AG04450 (cell line): ENCODE measurements around the gene RTP3. TPM values are rescaled to one million over a fixed set of nuclear protein-coding genes. Genes with fewer than 3 reads are reported as not detected.

Source experiments
- CTCF ChIA-PET: fragments of 300-600, 350-600 bp; formaldehyde crosslinking; extraction: SDS; loops from one replicate; lab custom pipeline; 2022; ENCODE audit warnings: antibody characterized with exemption, inconsistent platforms; lab: Charles Lee
- POLR2A ChIA-PET: fragments of 350-600 bp; formaldehyde crosslinking; extraction: SDS; loops from one replicate; lab custom pipeline; 2021; ENCODE audit warnings: antibody characterized with exemption, inconsistent platforms; lab: Yijun Ruan, JAX
- DNase-seq: peaks from one replicate; pipeline ENCODE4 v3.0.0-alpha.2; 2011; ENCODE audit warnings: low read depth, low spot score
- H3K27ac ChIP-seq: one replicate; pipeline ENCODE4 v1.5.1; 2012; ENCODE audit warnings: low read depth, low read length, control low read depth
- H3K27me3 ChIP-seq: one replicate; pipeline ENCODE4 v1.6.0; 2012; ENCODE audit warnings: low read length; ENCODE audit not compliant: control insufficient read depth, insufficient read depth
- H3K4me3 ChIP-seq: 2 replicates; pipeline ENCODE4 v1.5.1; 2011; ENCODE audit warnings: mild to moderate bottlenecking, low read depth, low read length, control low read depth
- H3K9me3 ChIP-seq: 2 replicates; pipeline ENCODE4 v1.5.1; 2012; ENCODE audit warnings: low read length; ENCODE audit not compliant: control insufficient read depth, insufficient read depth
- CTCF ChIP-seq: IDR thresholded peaks from 2 replicates; pipeline ENCODE4 v1.5.1; 2011; ENCODE audit warnings: low read depth, low read length, control low read depth, inconsistent platforms
- polyA plus RNA-seq: library from polyadenylated mRNA; depleted of rRNA; stranded (reverse); fragments of >200 nt; gene quantifications from 2 replicates; pipeline ENCODE4 v1.2.3, GENCODE V29; 2011

Gene RTP3
- polyA plus RNA-seq, 1 experiment: 0.06 TPM

GRCh38 chr3:46484388-46484787 lies 13.4 kb upstream of the RTP3 start:
- no peaks in the 10 kb centered on the region; the same call in 1 of the 2 replicates for H3K9me3 ChIP-seq
- no peak overlapping the region for H3K4me3 ChIP-seq
- peaks cover 17% of the 10 kb centered on the region for H3K27me3 ChIP-seq
- H3K27ac ChIP-seq: no peak overlapping the region
- no peak for DNase-seq
- ChIA-PET CTCF (no interaction called here), POLR2A (no interaction called here)
- no peak for TF ChIP-seq CTCF

- no peaks in the 10 kb centered on the region; the same call in 1 of the 2 replicates for H3K9me3 ChIP-seq
- no peak overlapping the region for H3K27ac ChIP-seq
- POLR2A ChIA-PET: no interaction called here
- H3K4me3 ChIP-seq: no peak overlapping the region
- no peak for TF ChIP-seq CTCF
- CTCF ChIA-PET: no interaction called here
- H3K27me3 ChIP-seq: peaks cover 11% of the 10 kb centered on the region
- DNase-seq: no peak
Observed at GRCh38 chr3:46484911-46485778, 12.6 kb upstream of the RTP3 start.

DNA sequence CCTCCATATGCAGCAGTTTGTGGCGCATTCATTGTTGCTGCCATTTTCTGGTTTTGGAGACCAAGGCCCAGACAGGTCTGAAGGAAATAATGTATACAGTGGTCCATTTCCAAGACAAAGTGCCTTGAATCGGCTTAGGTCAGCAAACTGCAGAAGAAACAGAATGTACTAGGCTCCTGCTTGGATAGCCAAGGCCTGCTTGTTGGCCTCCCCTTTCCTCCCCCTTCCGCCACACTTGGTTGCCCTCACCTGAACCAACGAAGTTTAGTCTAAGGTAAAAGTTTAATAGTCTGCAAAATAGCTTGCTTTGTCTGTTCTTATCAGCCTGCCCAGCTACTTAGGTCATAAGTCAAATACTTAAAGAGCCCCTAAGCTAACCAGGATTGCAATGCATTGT lies 12.0 kb upstream of the RTP3 start:
- CTCF ChIA-PET: interaction anchor here (1.1 kb wide), 1 partner anchor 145 kb away, joined by 3 read pairs; no protein-coding TSS in a partner anchor
- POLR2A ChIA-PET: no interaction called here

GRCh38 chr3:46488735-46489361 lies 8.9 kb upstream of the RTP3 start:
- no peak overlapping the region for H3K4me3 ChIP-seq
- H3K27ac ChIP-seq: no peak overlapping the region
- POLR2A ChIA-PET: interaction anchor here (1.3 to 1.8 kb wide), 4 partner anchors 68 to 141 kb away, joined by 3 to 7 read pairs (median 4); no protein-coding TSS in a partner anchor

More for the DNA sequence above, 12.0 kb upstream of the RTP3 start:
- no peak for DNase-seq
- H3K9me3 ChIP-seq: no peaks in the 10 kb centered on the region; the same call in 1 of the 2 replicates
- H3K27me3 ChIP-seq: peaks cover 9% of the 10 kb centered on the region
- no peak overlapping the region for H3K4me3 ChIP-seq
- H3K27ac ChIP-seq: no peak overlapping the region
- no peak for TF ChIP-seq CTCF

More at GRCh38 chr3:46488735-46489361, 8.9 kb upstream of the RTP3 start:
- CTCF ChIA-PET: interaction anchor here (0.5 to 4.4 kb wide), 59 partner anchors 9 to 1555 kb away, joined by 3 to 129 read pairs (median 4); partner anchors contain the start of genes ALS2CL, LRRC2 and RTP3
- H3K27me3 ChIP-seq: peaks cover 5% of the 10 kb centered on the region
- peak; percentile 100 for TF ChIP-seq CTCF
- DNase-seq: peak; percentile 67
- no peaks in the 10 kb centered on the region for H3K9me3 ChIP-seq
